ENCODE data around the gene NRP2. TPM values are rescaled to one million over a fixed set of nuclear protein-coding genes. Genes with fewer than 3 reads are reported as not detected.

Gene NRP2
- total and polyA plus RNA-seq, 2 of the 13 experiments (the other 11 are each of a cell fraction or from before 2014, with no cell fraction given): 0.65 to 1.4 TPM

GRCh38 chr2:205682239-205682970, at the start of gene NRP2 (continued):
- TF ChIP-seq DNMT3B (CRISPR knock-in tag; conservative IDR thresholded peaks at IDR 0.05) (0 out of 2 replicates have a peak, but pooled peaks have one; percentile 39), TFDP1 (CRISPR knock-in tag; IDR thresholded peaks at IDR 0.05; ENCODE audit: borderline replicate concordance) (0 out of 2 replicates have a peak, but pooled peaks have one; percentile 20), ZNF598 (CRISPR knock-in tag; IDR thresholded peaks at IDR 0.05; ENCODE audit: borderline replicate concordance) (no peak), PBX2 (CRISPR knock-in tag; IDR thresholded peaks at IDR 0.05) (no peak), ZHX2 (IDR thresholded peaks at IDR 0.05; ENCODE audit: low read depth) (no peak), ZHX2 (CRISPR knock-in tag; IDR thresholded peaks at IDR 0.05; ENCODE audit: borderline replicate concordance) (peak; percentile 82; the same call in 1 of the 2 replicates), ZNF776 (CRISPR knock-in tag; IDR thresholded peaks at IDR 0.05) (peak; percentile 94; the same call in 1 of the 2 replicates), RERE (CRISPR knock-in tag; IDR thresholded peaks at IDR 0.05; ENCODE audit: low read depth) (no peak), BRCA1 (CRISPR knock-in tag; IDR thresholded peaks at IDR 0.05) (0 out of 2 replicates have a peak, but pooled peaks have one; percentile 76), ZNF678 (CRISPR knock-in tag; IDR thresholded peaks at IDR 0.05) (no peak), MTF2 (CRISPR knock-in tag; IDR thresholded peaks at IDR 0.05; ENCODE audit: borderline replicate concordance) (0 out of 2 replicates have a peak, but pooled peaks have one; percentile 29), SKIL (CRISPR knock-in tag; IDR thresholded peaks at IDR 0.05; ENCODE audit: borderline replicate concordance) (0 out of 2 replicates have a peak, but pooled peaks have one; percentile 14)
